HG03175 (cell line): ENCODE data around the gene PSMD13.
A peak's percentile ranks its signal among the peaks of the same experiment; 100 is the strongest.
"Not testable (repeated sequence)": the region's sequence is repeated elsewhere in the genome, so short reads cannot be mapped to it uniquely, and the experiment has no call there.

Experiments used
- ATAC-seq: cut with Tn5 transposase; IDR thresholded peaks from one replicate; pipeline ENCODE4 v1.9.1; 2021; ENCODE audit warnings: mild to moderate bottlenecking, moderate library complexity; ENCODE audit not compliant: unreplicated experiment

The PSMD13 gene

DNA sequence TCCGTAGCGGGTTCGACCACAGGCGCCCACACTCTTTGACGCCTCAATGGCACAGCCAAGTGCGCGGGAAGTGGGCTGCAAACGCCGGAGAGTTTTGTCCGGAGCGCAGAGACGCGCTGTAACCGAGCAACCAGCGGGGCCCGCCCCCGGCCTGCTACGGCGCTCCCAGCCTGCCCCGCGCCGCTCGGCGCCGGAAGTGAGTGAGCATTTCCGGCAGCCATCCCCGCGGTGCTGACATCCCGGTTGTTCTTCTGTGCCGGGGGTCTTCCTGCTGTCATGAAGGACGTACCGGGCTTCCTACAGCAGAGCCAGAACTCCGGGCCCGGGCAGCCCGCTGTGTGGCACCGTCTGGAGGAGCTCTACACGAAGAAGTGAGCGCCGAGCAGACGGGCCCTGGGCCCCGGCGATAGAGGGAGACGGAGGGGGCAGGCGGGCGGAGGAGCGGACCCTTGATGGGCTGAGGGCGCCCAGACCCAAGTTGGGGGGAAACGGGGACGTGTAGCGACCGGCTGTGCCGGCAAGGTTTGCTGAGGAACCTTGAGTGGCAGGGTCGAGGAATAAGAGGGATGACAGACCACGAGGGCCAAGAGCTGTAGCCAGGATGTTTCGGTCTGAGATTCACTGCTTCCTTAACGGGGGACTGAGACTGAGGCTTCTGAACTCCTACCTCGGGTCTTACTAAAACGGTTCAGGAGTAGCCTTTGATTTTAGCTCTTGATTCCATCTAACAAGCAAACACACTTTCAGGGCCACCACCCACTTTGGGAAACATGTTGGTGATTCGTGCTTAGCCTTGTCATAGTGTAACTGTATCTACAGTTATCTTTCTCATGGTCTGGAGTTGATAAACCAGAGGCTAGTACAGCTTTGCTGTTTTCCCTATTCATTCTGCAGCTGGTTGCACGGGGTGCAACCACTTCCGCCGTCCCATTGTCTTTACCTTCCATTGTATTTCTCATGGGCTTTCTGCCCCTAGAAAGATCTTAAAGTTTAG lies at the start of gene PSMD13:
TSS of gene PSMD13 (plus strand) at position 203 of the 994 bp plus-strand sequence. CDS start at position 277, 74 bp downstream.
- ATAC-seq: peak; percentile 81

DNA sequence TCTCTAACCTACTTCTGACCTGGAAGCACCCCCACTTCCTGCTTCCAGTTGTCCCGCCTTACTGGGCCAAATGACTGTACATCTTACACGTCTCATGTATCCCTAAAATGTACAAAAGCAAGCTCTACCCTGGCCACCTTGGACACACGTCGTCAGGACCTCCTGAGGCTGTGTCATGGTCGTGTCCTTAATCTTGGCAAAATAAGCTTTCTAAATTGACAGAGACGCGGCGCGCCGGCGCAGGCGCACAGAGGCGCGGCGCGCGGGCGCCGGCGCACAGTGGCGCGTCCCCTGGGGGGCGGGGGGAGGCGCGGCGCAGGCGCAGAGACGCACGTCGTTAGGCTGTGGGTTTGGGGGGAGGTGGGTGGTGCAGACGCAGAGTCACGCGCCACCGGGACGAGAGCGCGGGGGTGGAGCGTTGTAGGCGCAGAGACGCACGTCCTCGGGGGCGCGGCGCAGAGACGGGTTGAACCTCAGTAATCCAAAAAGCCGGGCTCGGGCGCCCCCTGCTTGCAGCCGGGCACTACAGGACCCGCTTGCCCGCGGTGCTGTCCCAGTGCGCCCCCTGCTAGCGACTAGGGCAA lies 47.5 kb upstream of the PSMD13 start:
- ATAC-seq: peak; percentile 2

DNA sequence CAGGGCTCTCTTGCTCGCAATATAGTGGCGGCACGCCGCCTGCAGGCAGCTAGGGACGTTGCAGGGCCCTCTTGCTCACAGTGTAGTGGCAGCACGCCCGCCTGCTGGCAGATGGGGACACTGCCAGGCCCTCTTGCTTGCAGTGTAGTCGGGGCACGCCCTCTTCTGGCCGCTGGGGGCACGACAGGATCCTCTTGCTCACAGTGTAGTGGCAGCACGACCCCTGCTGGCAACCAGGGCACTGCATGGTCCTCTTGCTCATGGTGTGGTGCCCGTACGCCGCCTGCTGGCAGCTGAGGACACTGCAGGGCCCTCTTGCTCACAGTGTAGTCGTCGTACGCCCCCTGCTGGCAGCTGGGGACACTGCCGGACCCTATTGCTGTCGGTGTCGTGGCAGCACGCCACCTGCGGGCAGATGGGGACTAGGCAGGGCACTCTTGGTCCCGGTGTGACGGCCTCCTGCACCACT lies 46.9 kb upstream of the PSMD13 start:
- ATAC-seq: peak; percentile 83

DNA sequence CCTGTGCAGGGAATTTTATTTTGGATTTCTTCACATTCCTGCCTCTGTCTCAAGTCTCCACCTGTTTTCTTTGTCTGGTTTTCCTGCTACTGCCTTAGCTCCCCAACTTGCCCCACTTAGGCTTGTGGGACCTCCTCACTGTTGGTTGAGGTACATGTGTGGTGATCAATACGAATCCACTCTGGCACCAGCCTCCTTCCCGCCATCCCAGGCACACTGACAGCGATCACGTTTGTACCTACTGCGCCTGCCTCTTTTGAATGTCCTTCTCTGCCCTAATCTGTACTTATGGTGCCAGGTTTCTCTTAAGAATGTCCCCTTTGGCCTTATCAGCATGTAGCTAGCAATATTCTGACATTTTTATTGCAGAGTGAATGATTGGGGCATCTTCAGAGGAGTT lies 46.2 kb upstream of the PSMD13 start:
- not testable (repeated sequence) for ATAC-seq

DNA sequence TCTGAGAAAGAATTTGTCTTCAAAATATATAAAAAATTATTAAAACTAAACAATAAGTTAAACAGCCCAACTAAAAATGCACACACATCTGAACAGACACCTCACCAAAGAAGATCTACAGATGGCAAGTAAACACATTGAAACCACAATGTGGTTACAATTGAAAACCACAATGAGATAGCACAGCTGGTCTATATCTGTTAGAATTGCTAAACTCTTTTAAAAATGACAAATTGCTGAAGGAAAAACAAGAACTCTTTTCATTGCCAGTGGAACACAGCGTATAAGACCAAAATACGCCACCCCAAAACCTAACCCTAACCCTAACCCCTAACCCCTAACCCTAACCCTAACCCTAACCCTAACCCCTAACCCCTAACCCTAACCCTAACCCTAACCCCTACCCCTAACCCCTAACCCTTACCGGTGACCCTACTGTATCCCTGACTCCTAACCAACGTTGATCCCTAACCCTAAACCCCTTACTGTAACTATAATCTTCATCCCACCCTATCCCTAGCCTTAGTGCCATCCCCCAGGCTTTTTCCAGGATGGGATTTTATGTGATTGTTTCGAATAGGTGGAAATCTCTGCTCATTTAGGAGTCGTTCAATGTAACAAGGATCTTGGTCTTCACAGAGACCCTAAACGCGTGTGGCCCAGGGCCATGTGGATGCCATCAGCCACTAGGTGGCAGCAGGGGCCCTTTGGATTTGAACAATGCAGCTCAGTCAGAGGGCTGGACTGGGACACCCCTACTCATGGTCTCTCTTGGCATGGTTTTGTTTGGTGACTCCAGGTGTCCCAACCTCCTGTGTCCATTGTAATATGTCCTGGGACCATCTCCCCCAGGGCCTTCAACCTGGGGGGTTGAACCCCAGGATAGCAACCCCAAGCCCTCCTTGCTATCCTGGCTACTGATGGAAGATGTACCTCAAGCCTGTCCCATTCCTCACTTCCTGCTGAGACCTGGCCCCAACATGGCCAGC lies 45.0 kb upstream of the PSMD13 start:
- ATAC-seq: not testable (repeated sequence)

DNA sequence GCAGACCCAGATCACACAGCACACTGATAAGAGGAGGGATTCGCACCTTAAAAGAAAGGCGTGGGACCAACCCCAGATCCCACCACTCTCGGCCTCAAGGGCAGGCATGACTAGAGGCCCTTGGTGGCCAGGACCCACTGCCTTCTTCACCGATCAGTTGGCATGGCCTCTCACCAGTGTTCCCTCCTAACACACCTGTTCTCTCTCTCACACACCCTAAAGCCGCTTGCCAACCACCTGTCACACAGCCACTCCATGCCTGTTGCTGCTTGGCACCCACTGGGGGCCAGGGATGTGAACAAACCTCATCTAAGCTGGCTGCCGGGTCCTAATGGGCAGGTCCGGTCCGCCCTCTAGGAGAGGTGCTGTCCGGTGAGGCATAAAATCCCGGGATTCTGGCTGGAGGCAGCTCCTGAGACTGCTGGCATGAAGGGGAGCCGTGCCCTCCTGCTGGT lies 44.1 kb upstream of the PSMD13 start, which contains the start of gene SCGB1C1:
TSS of gene SCGB1C1 (plus strand) at position 405 of the 455 bp plus-strand sequence. CDS start at position 427, 22 bp downstream.
- not testable (repeated sequence) for ATAC-seq

GRCh38 chr11:193481-193880 lies 43.3 kb upstream of the PSMD13 start:
- not testable (repeated sequence) for ATAC-seq

- no peak for ATAC-seq
Measured at GRCh38 chr11:196786-197731, 39.7 kb upstream of the PSMD13 start.

DNA sequence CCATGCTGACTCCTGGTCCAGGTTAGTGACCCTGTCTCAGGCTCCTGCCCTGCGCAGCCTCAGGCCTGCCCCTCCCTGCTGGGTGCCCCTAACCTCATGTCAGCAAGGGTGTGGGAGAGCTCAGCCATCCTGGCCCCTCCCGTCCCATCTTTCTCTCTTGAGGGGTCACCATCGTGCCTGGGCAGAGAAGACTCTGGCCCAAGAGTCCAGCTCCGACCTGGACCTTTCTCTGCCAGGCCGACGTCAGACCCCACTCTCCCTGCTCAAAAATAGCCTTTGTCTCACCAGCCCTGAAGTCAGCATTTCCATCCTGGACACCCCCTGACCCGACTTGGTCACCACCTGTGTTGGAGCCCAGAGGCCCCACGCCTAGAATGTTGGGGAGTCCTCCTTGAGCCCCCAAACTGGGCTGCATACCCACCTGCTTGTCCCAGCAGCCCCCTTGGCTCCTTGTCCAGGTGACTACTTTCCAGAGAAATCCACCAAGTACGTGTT lies 39.0 kb upstream of the PSMD13 start:
- no peak for ATAC-seq

GRCh38 chr11:198236-198806 lies 38.5 kb upstream of the PSMD13 start:
- ATAC-seq: no peak

- no peak for ATAC-seq
Measured at GRCh38 chr11:199004-199581, 37.7 kb upstream of the PSMD13 start.

GRCh38 chr11:199782-200181 lies 37.0 kb upstream of the PSMD13 start:
- ATAC-seq: no peak

DNA sequence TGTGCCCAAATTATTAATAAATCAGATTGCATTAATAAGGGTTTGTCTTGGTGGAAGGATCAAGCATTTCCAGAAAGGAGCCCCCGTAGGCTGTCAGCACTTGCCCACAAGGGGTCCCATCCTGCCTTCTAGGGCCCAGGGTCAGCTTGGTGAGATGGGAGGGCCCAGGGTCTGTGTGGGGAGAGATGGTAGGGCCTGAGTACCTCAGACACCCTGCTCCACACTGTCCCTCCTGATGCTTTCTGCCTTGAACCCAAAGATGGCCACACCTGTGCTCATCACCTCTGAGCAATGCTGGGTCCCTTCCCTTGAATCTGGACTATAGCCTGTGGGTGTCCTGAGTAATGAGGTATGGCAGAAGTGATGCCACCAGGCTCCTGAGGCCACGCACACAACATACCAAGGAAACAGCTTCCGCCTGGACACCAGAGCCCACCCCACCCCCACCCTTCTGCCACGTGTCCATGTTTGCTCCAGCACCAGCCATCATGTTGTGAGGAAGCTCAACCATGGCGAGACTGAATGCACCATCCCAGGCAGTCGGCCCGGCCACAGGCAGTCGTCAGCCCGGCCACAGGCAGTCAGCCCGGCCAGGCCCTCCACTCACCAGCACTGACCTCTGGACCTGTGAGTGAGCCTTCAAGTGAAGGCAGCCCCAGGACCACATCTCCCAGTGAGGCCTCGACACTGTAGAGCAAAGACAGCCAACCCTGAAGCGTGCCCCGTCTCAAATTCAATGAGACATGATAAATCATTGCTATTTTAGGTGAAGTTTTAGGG lies 36.4 kb upstream of the PSMD13 start:
- no peak for ATAC-seq

- no peak for ATAC-seq
Measured at GRCh38 chr11:201966-202365, 34.8 kb upstream of the PSMD13 start.

- ATAC-seq: no peak
Measured at GRCh38 chr11:202490-202889, 34.3 kb upstream of the PSMD13 start.

GRCh38 chr11:203056-203944 lies 33.5 kb upstream of the PSMD13 start:
- no peak for ATAC-seq
